Caco-2 (cell line): ENCODE data around the gene KRT17. TPM values are rescaled to one million over a fixed set of nuclear protein-coding genes. Genes with fewer than 3 reads are reported as not detected.

Experiments used
- BruUV-seq: library from RNA; stranded (reverse); fragments of 400-500 nt; replicated peaks from 2 replicates; lab custom pipeline; 2021; lab: Mats Ljungman, UMichigan
- CTCF ChIA-PET: fragments of 300-600 bp; sonication (Branson Sonifier 250); formaldehyde crosslinking; loops from one replicate; lab custom pipeline; 2022; ENCODE audit warnings: antibody characterized with exemption; lab: Charles Lee
- POLR2A ChIA-PET: fragments of 300-600 bp; sonication (Branson Sonifier 250); formaldehyde crosslinking; loops from one replicate; lab custom pipeline; 2022; ENCODE audit warnings: antibody characterized with exemption; lab: Charles Lee
- DNase-seq, 2 experiments: peaks; one replicate each; pipeline versions ENCODE4 v3.0.0 to v3.0.0-alpha.2; 2020 to 2022
- H3K27me3 ChIP-seq: replicated peaks from 2 replicates; pipeline ENCODE4 v1.6.0; 2011; ENCODE audit warnings: low read length; ENCODE audit not compliant: control insufficient read depth, insufficient read depth
- H3K36me3 ChIP-seq: 2 replicates; pipeline ENCODE4 v1.5.1; 2011; ENCODE audit warnings: low read length; ENCODE audit not compliant: control insufficient read depth, insufficient read depth
- H3K4me1 ChIP-seq: fragments of 250-450 bp; sonication (Bioruptor Pico); 2 replicates; pipeline ENCODE4 v1.5.1; 2020; ENCODE audit warnings: mild to moderate bottlenecking
- H3K4me3 ChIP-seq: 2 replicates; pipeline ENCODE4 v1.5.1; 2011; ENCODE audit warnings: low read depth, mild to moderate bottlenecking, control low read depth, low read length
- H3K9me3 ChIP-seq: fragments of 250-450 bp; sonication (Bioruptor Pico); 2 replicates; pipeline ENCODE4 v1.5.1; 2020; ENCODE audit warnings: mild to moderate bottlenecking, moderate library complexity
- H3K27ac Mint-ChIP-seq: one replicate; pipeline ENCODE4 v1.8.0; 2022; ENCODE audit warnings: mixed read lengths; ENCODE audit not compliant: unreplicated experiment
- H3K27me3 Mint-ChIP-seq: one replicate; pipeline ENCODE4 v1.8.0; 2022; ENCODE audit warnings: mixed read lengths; ENCODE audit not compliant: insufficient read depth, unreplicated experiment
- H3K36me3 Mint-ChIP-seq: one replicate; pipeline ENCODE4 v1.8.0; 2022; ENCODE audit warnings: mild to moderate bottlenecking, mixed read lengths; ENCODE audit not compliant: insufficient read depth, unreplicated experiment
- H3K4me1 Mint-ChIP-seq: one replicate; pipeline ENCODE4 v1.8.0; 2022; ENCODE audit warnings: low read depth, mixed read lengths; ENCODE audit not compliant: unreplicated experiment
- H3K4me3 Mint-ChIP-seq: one replicate; pipeline ENCODE4 v1.8.0; 2022; ENCODE audit warnings: mild to moderate bottlenecking, moderate library complexity, mixed read lengths; ENCODE audit not compliant: unreplicated experiment
- H3K9me3 Mint-ChIP-seq: one replicate; pipeline ENCODE4 v1.8.0; 2022; ENCODE audit warnings: mixed read lengths; ENCODE audit not compliant: unreplicated experiment
- intact Hi-C: fragments of 100-400 bp; cut with micrococcal nuclease; formaldehyde crosslinking; loops from one replicate; pipeline ENCODE4 v1.10.0; 2022; ENCODE audit not compliant: unreplicated experiment
- total RNA-seq: library from RNA; stranded (reverse); gene quantifications from 2 replicates; pipeline ENCODE4 v1.2.3, GENCODE V29; 2022
- TF ChIP-seq, protein P1 (sequence below), 2 experiments: fragments of 200-600 bp in 1 of 2; IDR thresholded peaks; 1 replicate in 1 of 2; 2 replicates in 1 of 2; pipeline versions ENCODE4 v1.5.1 to v1.8.0; 2011 to 2022; ENCODE audit warnings: antibody characterized with exemption in 1 of 2, control low read depth in 1 of 2, inconsistent platforms in 1 of 2, low read depth in 1 of 2, low read length in 1 of 2, mild to moderate bottlenecking in 1 of 2, moderate library complexity in 1 of 2; ENCODE audit not compliant: insufficient read depth in 1 of 2, severe bottlenecking in 1 of 2, unreplicated experiment in 1 of 2

Gene KRT17
- total RNA-seq, 1 experiment from 2014 or later = 2.8 TPM

DNA sequence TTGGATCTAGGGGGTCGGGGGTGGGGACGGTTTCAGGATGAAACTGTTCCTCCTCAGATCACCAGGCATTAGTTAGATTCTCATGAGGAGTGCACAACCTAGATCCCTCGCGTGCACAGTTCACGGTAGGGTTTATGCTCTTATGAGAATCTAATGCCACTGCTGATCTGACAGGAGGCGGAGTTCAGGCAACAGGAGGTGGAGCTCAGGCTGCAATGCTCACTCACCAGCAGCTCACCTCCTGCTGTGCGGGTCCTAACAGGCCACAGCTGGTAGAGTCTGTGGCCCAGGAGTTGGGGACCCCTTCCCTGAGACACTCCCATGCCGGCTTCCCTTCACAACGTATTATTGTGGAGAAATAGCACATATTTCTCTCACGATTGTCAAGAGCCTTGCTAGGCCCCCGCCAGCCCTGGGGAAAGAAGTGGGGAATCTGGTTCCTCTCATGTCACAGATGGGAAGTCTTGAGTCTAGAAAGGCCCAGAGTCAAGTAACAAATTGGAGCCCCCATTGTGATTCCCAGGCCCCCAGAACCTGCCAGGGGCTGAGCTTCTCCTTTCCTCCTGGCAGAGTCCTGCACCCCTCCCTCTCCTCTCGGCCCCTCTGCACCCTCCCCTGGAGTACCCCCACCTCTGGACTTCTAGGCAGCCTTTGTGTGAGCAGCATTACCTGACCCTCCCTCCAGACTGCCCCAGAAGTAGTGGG is 31.6 kb downstream of the KRT17 start:
- TF ChIP-seq, protein P1, sequence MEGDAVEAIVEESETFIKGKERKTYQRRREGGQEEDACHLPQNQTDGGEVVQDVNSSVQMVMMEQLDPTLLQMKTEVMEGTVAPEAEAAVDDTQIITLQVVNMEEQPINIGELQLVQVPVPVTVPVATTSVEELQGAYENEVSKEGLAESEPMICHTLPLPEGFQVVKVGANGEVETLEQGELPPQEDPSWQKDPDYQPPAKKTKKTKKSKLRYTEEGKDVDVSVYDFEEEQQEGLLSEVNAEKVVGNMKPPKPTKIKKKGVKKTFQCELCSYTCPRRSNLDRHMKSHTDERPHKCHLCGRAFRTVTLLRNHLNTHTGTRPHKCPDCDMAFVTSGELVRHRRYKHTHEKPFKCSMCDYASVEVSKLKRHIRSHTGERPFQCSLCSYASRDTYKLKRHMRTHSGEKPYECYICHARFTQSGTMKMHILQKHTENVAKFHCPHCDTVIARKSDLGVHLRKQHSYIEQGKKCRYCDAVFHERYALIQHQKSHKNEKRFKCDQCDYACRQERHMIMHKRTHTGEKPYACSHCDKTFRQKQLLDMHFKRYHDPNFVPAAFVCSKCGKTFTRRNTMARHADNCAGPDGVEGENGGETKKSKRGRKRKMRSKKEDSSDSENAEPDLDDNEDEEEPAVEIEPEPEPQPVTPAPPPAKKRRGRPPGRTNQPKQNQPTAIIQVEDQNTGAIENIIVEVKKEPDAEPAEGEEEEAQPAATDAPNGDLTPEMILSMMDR (IDR thresholded peaks at IDR 0.05; ENCODE audit: insufficient read depth in 1 of 2, low read depth in 1 of 2, low read length in 1 of 2, severe bottlenecking in 1 of 2, unreplicated experiment in 1 of 2) = no peak
- H3K4me3 ChIP-seq = no peak overlapping the region
- no TSS peak for BruUV-seq
- no peaks in the 10 kb centered on the region; the same call in 1 of the 2 replicates for H3K27me3 ChIP-seq
- Mint-ChIP-seq H3K27ac (no peak overlapping the region), H3K27me3 (peaks cover 12% of the 10 kb centered on the region), H3K4me1 (peaks cover 7% of the 10 kb centered on the region), H3K36me3 (peaks cover 7% of the 10 kb centered on the region), H3K4me3 (no peak overlapping the region), H3K9me3 (peaks cover 5% of the 10 kb centered on the region)
- intact Hi-C loops = no loop called here
- DNase-seq = no peak
- no peaks in the 10 kb centered on the region for H3K36me3 ChIP-seq
- ChIA-PET POLR2A (interaction anchor here (0.6 kb wide), 1 partner anchor 79 kb away, joined by 3 read pairs; no protein-coding TSS in a partner anchor), CTCF (no interaction called here)
- no peaks in the 10 kb centered on the region for H3K4me1 ChIP-seq
- H3K9me3 ChIP-seq = no peaks in the 10 kb centered on the region

DNA sequence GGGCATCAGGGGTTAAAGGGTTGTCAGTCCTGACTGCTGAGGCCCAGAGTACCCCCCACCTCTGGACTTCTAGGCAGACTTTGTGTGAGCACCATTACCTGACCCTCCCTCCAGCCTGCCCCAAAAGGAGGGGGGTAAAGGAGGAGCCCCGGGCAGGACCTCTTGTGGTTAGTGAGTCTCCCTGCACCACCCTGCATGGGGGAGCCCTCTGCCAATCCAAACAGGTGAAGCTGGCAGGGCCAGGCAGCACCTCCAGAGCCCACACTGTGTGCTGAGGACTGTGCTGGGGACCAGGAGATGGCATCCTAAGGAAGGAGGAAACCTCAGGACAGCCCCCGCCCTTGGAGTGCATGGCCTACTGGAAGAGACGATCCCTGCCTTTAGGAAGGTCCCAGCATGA is 35.1 kb downstream of the KRT17 start:
- Mint-ChIP-seq H3K4me3 (no peak overlapping the region), H3K9me3 (no peaks in the 10 kb centered on the region), H3K36me3 (no peaks in the 10 kb centered on the region), H3K27ac (no peak overlapping the region), H3K4me1 (no peaks in the 10 kb centered on the region), H3K27me3 (no peaks in the 10 kb centered on the region)
- no peaks in the 10 kb centered on the region for H3K4me1 ChIP-seq
- no peaks in the 10 kb centered on the region for H3K36me3 ChIP-seq
- no peak for DNase-seq
- no peaks in the 10 kb centered on the region for H3K9me3 ChIP-seq
- no peak overlapping the region for H3K4me3 ChIP-seq
- ChIA-PET CTCF (no interaction called here), POLR2A (no interaction called here)
- no TSS peak for BruUV-seq
- TF ChIP-seq, protein P1 (IDR thresholded peaks at IDR 0.05; ENCODE audit: insufficient read depth in 1 of 2, low read depth in 1 of 2, low read length in 1 of 2, severe bottlenecking in 1 of 2, unreplicated experiment in 1 of 2) = no peak
- intact Hi-C loops = no loop called here
- no peaks in the 10 kb centered on the region for H3K27me3 ChIP-seq

DNA sequence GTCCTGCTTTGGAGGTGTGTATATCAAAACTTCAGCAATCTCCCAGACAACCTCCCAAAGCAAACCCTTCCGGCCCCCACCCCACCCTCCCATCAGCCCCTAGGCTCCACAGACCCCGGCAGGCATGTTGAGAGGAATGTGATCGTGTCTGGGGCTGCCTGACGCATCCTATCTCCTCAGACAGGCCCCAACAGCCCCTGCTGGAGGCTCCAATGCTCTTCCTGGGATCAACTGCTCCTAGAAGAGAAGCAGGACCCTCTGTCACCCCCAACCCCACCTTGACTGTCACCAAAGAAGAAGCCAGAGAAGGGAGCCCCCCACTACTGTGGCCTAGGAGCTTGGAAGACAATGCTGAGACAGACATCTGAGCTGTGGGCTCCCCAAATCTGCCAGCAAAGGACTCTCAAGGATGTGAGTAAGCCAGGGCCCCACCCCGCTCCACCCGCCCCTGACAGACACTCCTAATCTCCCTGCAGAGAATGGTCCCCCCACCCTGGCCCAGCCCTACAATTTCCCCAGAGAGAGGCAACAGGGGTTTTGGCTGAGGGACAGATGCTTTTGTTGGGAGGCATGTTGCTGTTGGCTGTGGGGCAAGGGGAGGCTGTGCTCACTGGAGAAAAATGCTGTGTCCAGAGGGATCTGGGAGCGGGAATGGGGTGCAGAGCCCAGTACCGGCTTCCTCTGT is 36.1 kb downstream of the KRT17 start:
- DNase-seq = no peak
- Histone ChIP-seq H3K27me3 (no peaks in the 10 kb centered on the region), H3K36me3 (no peaks in the 10 kb centered on the region), H3K4me3 (no peak overlapping the region), H3K9me3 (no peaks in the 10 kb centered on the region), H3K4me1 (no peaks in the 10 kb centered on the region)
- TF ChIP-seq, protein P1 (IDR thresholded peaks at IDR 0.05; ENCODE audit: insufficient read depth in 1 of 2, low read depth in 1 of 2, low read length in 1 of 2, severe bottlenecking in 1 of 2, unreplicated experiment in 1 of 2) = no peak
- intact Hi-C loops = no loop called here
- no peaks in the 10 kb centered on the region for H3K36me3 Mint-ChIP-seq
- ChIA-PET CTCF (no interaction called here), POLR2A (no interaction called here)
- H3K27ac Mint-ChIP-seq = no peak overlapping the region
- no TSS peak for BruUV-seq
- H3K4me1 Mint-ChIP-seq = no peaks in the 10 kb centered on the region
- H3K9me3 Mint-ChIP-seq = no peaks in the 10 kb centered on the region
- H3K27me3 Mint-ChIP-seq = no peaks in the 10 kb centered on the region
- no peak overlapping the region for H3K4me3 Mint-ChIP-seq
